GM12878 (cell line): ENCODE measurements around the gene BIVM. TPM values are rescaled to one million over a fixed set of nuclear protein-coding genes. Genes with fewer than 3 reads are reported as not detected.

ENCODE experiments used
- ATAC-seq: fragments of 200-7000 bp; cut with Tn5 transposase; 3 replicates; pipeline ENCODE4 v1.9.1; 2020; ENCODE audit warnings: mild to moderate bottlenecking, moderate library complexity
- BruUV-seq: library from RNA; stranded (reverse); fragments of 400-500 nt; replicated peaks from 2 replicates; lab custom pipeline; 2021; lab: Mats Ljungman, UMichigan
- CTCF ChIA-PET: fragments of 300-600 bp; sonication (Branson Sonifier 250); formaldehyde crosslinking; extraction: SDS; loops from one replicate; lab custom pipeline; 2021; ENCODE audit warnings: inconsistent platforms; lab: Yijun Ruan, JAX
- POLR2A ChIA-PET: fragments of 350-600 bp; formaldehyde crosslinking; extraction: SDS; loops from one replicate; lab custom pipeline; 2021; ENCODE audit warnings: inconsistent platforms; lab: Charles Lee
- RAD21 ChIA-PET: fragments of 300-600 bp; sonication (Branson Sonifier 250); formaldehyde crosslinking; loops from one replicate; lab custom pipeline; 2023; ENCODE audit warnings: antibody characterized with exemption; ENCODE audit not compliant: unreplicated experiment; lab: Charles Lee
- SMC1A ChIA-PET: fragments of 300-600 bp; sonication (Branson Sonifier 250); formaldehyde crosslinking; loops from one replicate; lab custom pipeline; 2023; ENCODE audit not compliant: unreplicated experiment, uncharacterized antibody; lab: Charles Lee
- DNase-seq: peaks from one replicate; pipeline ENCODE4 v3.0.0-alpha.2; 2011; ENCODE audit warnings: low read depth, low spot score
- FAIRE-seq: peaks from 3 replicates; lab custom pipeline; 2011; peaks lifted over from hg19 to GRCh38; lab: Jason Lieb, UNC
- H2AFZ ChIP-seq: 2 replicates; pipeline ENCODE4 v1.6.0; 2011; ENCODE audit warnings: low read depth, low read length, control low read depth; ENCODE audit not compliant: control insufficient read depth
- H3K27ac ChIP-seq: 2 replicates; pipeline ENCODE4 v1.5.1; 2011; ENCODE audit warnings: control low read depth; ENCODE audit not compliant: control insufficient read depth, insufficient read depth
- H3K27me3 ChIP-seq, 2 experiments: replicated peaks in 1 of 2; 2 replicates each; pipeline versions ENCODE4 v1.6.0 to v1.6.1; 2011; ENCODE audit warnings: low read length in 1 of 2; ENCODE audit not compliant: control insufficient read depth in 2 of 2, insufficient read depth in 2 of 2
- H3K36me3 ChIP-seq, 2 experiments: 2 replicates each; pipeline ENCODE4 v1.5.1; 2011; ENCODE audit warnings: low read length in 1 of 2; ENCODE audit not compliant: control insufficient read depth in 2 of 2, insufficient read depth in 2 of 2
- H3K4me1 ChIP-seq: 2 replicates; pipeline ENCODE4 v1.6.1; 2011; ENCODE audit warnings: mild to moderate bottlenecking, low read length, moderate library complexity, mixed read lengths; ENCODE audit not compliant: control insufficient read depth, insufficient read depth
- H3K4me2 ChIP-seq: 2 replicates; pipeline ENCODE4 v1.6.0; 2011; ENCODE audit warnings: control low read depth; ENCODE audit not compliant: control insufficient read depth, insufficient read depth
- H3K4me3 ChIP-seq: fragments of 200-600 bp; sonication (generic); 2 replicates; pipeline ENCODE4 v1.5.1; 2016
- H3K79me2 ChIP-seq: 2 replicates; pipeline ENCODE4 v1.6.0; 2011; ENCODE audit warnings: low read length; ENCODE audit not compliant: control insufficient read depth, insufficient read depth
- H3K9ac ChIP-seq: 2 replicates; pipeline ENCODE4 v1.8.0; 2011; ENCODE audit warnings: low read length, control low read depth, mixed read lengths; ENCODE audit not compliant: control insufficient read depth, insufficient read depth
- H3K9me3 ChIP-seq: replicated peaks from 3 replicates; pipeline ENCODE4 v1.5.1; 2011; ENCODE audit warnings: mild to moderate bottlenecking, low read length; ENCODE audit not compliant: control insufficient read depth, insufficient read depth
- H4K20me1 ChIP-seq: 2 replicates; pipeline ENCODE4 v1.6.0; 2011; ENCODE audit not compliant: control insufficient read depth, insufficient read depth
- CBX5 ChIP-seq: sonication (generic); IDR thresholded peaks from 2 replicates; pipeline ENCODE4 v1.6.1; 2016; ENCODE audit warnings: low read depth, moderate library complexity, mild to moderate bottlenecking, inconsistent platforms
- CHD1 ChIP-seq: IDR thresholded peaks from 2 replicates; pipeline ENCODE4 v1.6.1; 2012; ENCODE audit warnings: low read depth, low read length, improper control_type of control experiment
- FOS ChIP-seq: IDR thresholded peaks from 3 replicates; pipeline ENCODE4 v1.6.1; 2011; ENCODE audit warnings: borderline replicate concordance; ENCODE audit not compliant: insufficient read length; ENCODE audit errors: extremely low read depth
- MTA2 ChIP-seq: fragments of 450-650 bp; IDR thresholded peaks from 2 replicates; pipeline ENCODE4 v1.6.1; 2016; ENCODE audit warnings: low read depth, mild to moderate bottlenecking, moderate library complexity
- MYB ChIP-seq: fragments of 150-350 bp; IDR thresholded peaks from 2 replicates; pipeline ENCODE4 v1.6.1; 2014; ENCODE audit warnings: mild to moderate bottlenecking, low read depth, low read length, borderline replicate concordance
- PKNOX1 ChIP-seq: fragments of 450-650 bp; IDR thresholded peaks from 2 replicates; pipeline ENCODE4 v1.6.1; 2016; ENCODE audit warnings: mild to moderate bottlenecking
- POLR2AphosphoS2 ChIP-seq: IDR thresholded peaks from 2 replicates; pipeline ENCODE4 v1.6.1; 2011; ENCODE audit warnings: low read depth, mild to moderate bottlenecking, low read length, improper control_type of control experiment, moderate library complexity
- RAD21 ChIP-seq: IDR thresholded peaks from 2 replicates; pipeline ENCODE4 v1.6.1; 2011; ENCODE audit warnings: mild to moderate bottlenecking, low read depth, low read length, moderate library complexity; ENCODE audit not compliant: insufficient read depth
- RAD51 ChIP-seq: fragments of 450-650 bp; IDR thresholded peaks from 2 replicates; pipeline ENCODE4 v1.6.1; 2016; ENCODE audit warnings: moderate library complexity, mild to moderate bottlenecking, inconsistent platforms
- RELB ChIP-seq: fragments of 450-650 bp; IDR thresholded peaks from 2 replicates; pipeline ENCODE4 v1.6.1; 2017; ENCODE audit warnings: low read depth, mild to moderate bottlenecking, moderate library complexity
- RFX5 ChIP-seq: IDR thresholded peaks from 2 replicates; pipeline ENCODE4 v1.6.1; 2011; ENCODE audit warnings: low read depth, low read length, improper control_type of control experiment
- RUNX3 ChIP-seq: IDR thresholded peaks from 2 replicates; pipeline ENCODE4 v1.6.1; 2012; ENCODE audit warnings: low read length, inconsistent platforms
- SMAD5 ChIP-seq: IDR thresholded peaks from 2 replicates; pipeline ENCODE4 v1.6.1; 2016; ENCODE audit warnings: antibody characterized with exemption, low read depth
- WGBS: methylation state at CpG from one replicate; pipeline ENCODE4 v1.1.6; 2016; ENCODE audit warnings: low lambda C conversion rate; ENCODE audit not compliant: insufficient replicate concordance, insufficient coverage; ENCODE audit errors: missing lambda C conversion rate; 5-methylcytosine and 5-hydroxymethylcytosine counted together
- in situ Hi-C: fragments of 300-500 bp; cut with MboI; formaldehyde crosslinking; loops from 9 replicates; pipeline ENCODE4 v1.14.3; 2018; ENCODE audit warnings: mixed read lengths
- intact Hi-C: fragments of 100-400 bp; cut with micrococcal nuclease; formaldehyde crosslinking; loops from one replicate; pipeline ENCODE4 v1.14.2; 2022; ENCODE audit not compliant: unreplicated experiment
- polyA plus RNA-seq, 11 experiments: library from polyadenylated mRNA; depleted of rRNA in 4 of 11; unstranded in 6 of 11; stranded (reverse) in 5 of 11; fragments of >200 nt; fragmentation: Nextera tagmentation in 4 of 11; fragmentation: Illumina TruSeq in 1 of 11; extraction: Ambion mirVana in 4 of 11; extraction: Trizol in 1 of 11; gene quantifications; 1 replicate in 1 of 11; 2 replicates in 10 of 11; pipeline versions ENCODE4 v1.2.1 to v1.2.3, GENCODE V29; 2011 to 2016; ENCODE audit warnings: inconsistent platforms in 2 of 11, missing spikeins in 2 of 11, low read depth in 1 of 11
- total RNA-seq, 4 experiments: library from RNA; depleted of rRNA in 3 of 4; stranded (reverse); fragments of >200 nt in 3 of 4; fragmentation: Illumina TruSeq in 1 of 4; extraction: Trizol in 1 of 4; gene quantifications; 2 replicates each; pipeline versions ENCODE4 v1.2.1 to v1.2.3, GENCODE V29; 2013 to 2021
- TF ChIP-seq, protein P1 (sequence below): fragments of 450-650 bp; formaldehyde crosslinking; IDR thresholded peaks from 2 replicates; pipeline ENCODE4 v1.5.0; 2022; ENCODE audit warnings: mild to moderate bottlenecking, missing genetic modification characterization

The BIVM gene
- total and polyA plus RNA-seq, 10 of the 15 experiments (the other 5 are each of a cell fraction or from before 2014, with no cell fraction given) = 3.4 to 20.1 (median 14.1) TPM

GRCh38 chr13:102881819-102882686, 83.1 kb downstream of the BIVM start:
- DNase-seq = no peak
- ChIA-PET SMC1A (interaction anchor here (1.4 to 1.7 kb wide), 2 partner anchors 9 to 12 kb away, joined by 4 to 9 read pairs; no protein-coding TSS in a partner anchor), POLR2A (no interaction called here), CTCF (interaction anchor here (3.7 kb wide), 1 partner anchor 12 kb away, joined by 23 read pairs; no protein-coding TSS in a partner anchor), RAD21 (no interaction called here)
- Histone ChIP-seq H4K20me1 (no peaks in the 10 kb centered on the region), H2AFZ (no peak overlapping the region), H3K36me3 (no peaks in the 10 kb centered on the region), H3K79me2 (no peaks in the 10 kb centered on the region), H3K27me3 (no peaks in the 10 kb centered on the region)
- 100% methylated on average over 4 of the region's 4 CpGs for WGBS
- in situ Hi-C loops = no loop called here
- no peak for FAIRE-seq
- no peak for TF ChIP-seq CBX5
- no peak for TF ChIP-seq PKNOX1
- TF ChIP-seq POLR2AphosphoS2 = no peak
- TF ChIP-seq, protein P1, sequence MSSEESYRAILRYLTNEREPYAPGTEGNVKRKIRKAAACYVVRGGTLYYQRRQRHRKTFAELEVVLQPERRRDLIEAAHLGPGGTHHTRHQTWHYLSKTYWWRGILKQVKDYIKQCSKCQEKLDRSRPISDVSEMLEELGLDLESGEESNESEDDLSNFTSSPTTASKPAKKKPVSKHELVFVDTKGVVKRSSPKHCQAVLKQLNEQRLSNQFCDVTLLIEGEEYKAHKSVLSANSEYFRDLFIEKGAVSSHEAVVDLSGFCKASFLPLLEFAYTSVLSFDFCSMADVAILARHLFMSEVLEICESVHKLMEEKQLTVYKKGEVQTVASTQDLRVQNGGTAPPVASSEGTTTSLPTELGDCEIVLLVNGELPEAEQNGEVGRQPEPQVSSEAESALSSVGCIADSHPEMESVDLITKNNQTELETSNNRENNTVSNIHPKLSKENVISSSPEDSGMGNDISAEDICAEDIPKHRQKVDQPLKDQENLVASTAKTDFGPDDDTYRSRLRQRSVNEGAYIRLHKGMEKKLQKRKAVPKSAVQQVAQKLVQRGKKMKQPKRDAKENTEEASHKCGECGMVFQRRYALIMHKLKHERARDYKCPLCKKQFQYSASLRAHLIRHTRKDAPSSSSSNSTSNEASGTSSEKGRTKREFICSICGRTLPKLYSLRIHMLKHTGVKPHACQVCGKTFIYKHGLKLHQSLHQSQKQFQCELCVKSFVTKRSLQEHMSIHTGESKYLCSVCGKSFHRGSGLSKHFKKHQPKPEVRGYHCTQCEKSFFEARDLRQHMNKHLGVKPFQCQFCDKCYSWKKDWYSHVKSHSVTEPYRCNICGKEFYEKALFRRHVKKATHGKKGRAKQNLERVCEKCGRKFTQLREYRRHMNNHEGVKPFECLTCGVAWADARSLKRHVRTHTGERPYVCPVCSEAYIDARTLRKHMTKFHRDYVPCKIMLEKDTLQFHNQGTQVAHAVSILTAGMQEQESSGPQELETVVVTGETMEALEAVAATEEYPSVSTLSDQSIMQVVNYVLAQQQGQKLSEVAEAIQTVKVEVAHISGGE (CRISPR knock-in tag) = no peak
- no peak for TF ChIP-seq RUNX3
- no peak for TF ChIP-seq MTA2
- TF ChIP-seq RFX5 = no peak
- TF ChIP-seq RAD21 = no peak
- no peak for TF ChIP-seq FOS
- no peak for TF ChIP-seq RAD51
- TF ChIP-seq CHD1 = no peak
- no peak for TF ChIP-seq MYB
- no peak for TF ChIP-seq RELB
- no peak for TF ChIP-seq SMAD5
- TF ChIP-seq, all 136 proteins: peak for 0
- no peak overlapping the region for H3K9ac ChIP-seq
- no peak overlapping the region for H3K4me2 ChIP-seq
- no peaks in the 10 kb centered on the region for H3K9me3 ChIP-seq
- intact Hi-C loops = no loop called here
- no peak overlapping the region for H3K27ac ChIP-seq
- H3K4me3 ChIP-seq = no peak overlapping the region
- no peak for ATAC-seq
- H3K4me1 ChIP-seq = no peaks in the 10 kb centered on the region
- BruUV-seq = no TSS peak
